Neural cell (in vitro differentiated cells): ENCODE results near the gene KISS1R.

Source experiments
- EP300 ChIP-seq: fragments of 450-650 bp; conservative IDR thresholded peaks from 2 replicates; pipeline ENCODE4 v1.6.1; 2014; ENCODE audit warnings: antibody characterized with exemption, mild to moderate bottlenecking, moderate library complexity; ENCODE audit not compliant: poor library complexity, severe bottlenecking
- EZH2 ChIP-seq: fragments of 200-600, 300-800 bp; shearing (Covaris generic), sonication (generic); IDR thresholded peaks from 2 replicates; pipeline ENCODE4 v1.6.1; 2014; ENCODE audit warnings: antibody characterized with exemption, low read length, borderline replicate concordance, mild to moderate bottlenecking; ENCODE audit not compliant: insufficient read depth, poor library complexity, severe bottlenecking
- POLR2AphosphoS5 ChIP-seq: IDR thresholded peaks from 2 replicates; pipeline ENCODE4 v1.6.1; 2012
- RAD21 ChIP-seq: fragments of 450-650 bp; conservative IDR thresholded peaks from 2 replicates; pipeline ENCODE4 v1.6.1; 2014; ENCODE audit warnings: antibody characterized with exemption, mild to moderate bottlenecking, moderate library complexity
- REST ChIP-seq: IDR thresholded peaks from 2 replicates; pipeline ENCODE4 v1.6.1; 2012; ENCODE audit warnings: borderline replicate concordance
- SMC3 ChIP-seq: fragments of 450-650 bp; conservative IDR thresholded peaks from 2 replicates; pipeline ENCODE4 v1.6.1; 2014; ENCODE audit warnings: antibody characterized with exemption, mild to moderate bottlenecking, moderate library complexity; ENCODE audit not compliant: poor library complexity
- TAF1 ChIP-seq: IDR thresholded peaks from 2 replicates; pipeline ENCODE4 v1.6.1; 2012; ENCODE audit warnings: low read depth
- TF ChIP-seq, protein P1 (sequence below): fragments of 450-650 bp; IDR thresholded peaks from 2 replicates; pipeline ENCODE4 v1.5.1; 2014; ENCODE audit warnings: antibody characterized with exemption, mild to moderate bottlenecking, moderate library complexity; ENCODE audit not compliant: poor library complexity, severe bottlenecking

DNA sequence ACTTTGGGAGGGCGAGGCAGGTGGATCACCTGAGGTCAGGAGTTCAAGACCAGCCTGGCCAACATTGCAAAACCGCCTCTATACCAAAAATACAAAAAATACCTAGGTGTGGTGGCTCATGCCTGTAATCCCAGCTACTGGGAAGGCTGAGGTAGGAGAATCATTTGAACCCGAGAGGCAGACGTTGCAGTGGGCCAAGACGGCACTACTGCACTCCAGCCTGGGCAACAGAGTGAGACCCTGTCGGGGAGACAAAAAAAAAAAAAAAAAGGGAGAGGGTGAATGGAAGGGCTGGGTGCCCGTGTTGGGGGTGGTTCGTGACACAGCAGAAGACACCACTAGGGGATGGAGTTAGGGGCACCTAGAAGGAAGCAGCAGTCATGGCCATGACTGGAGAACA is 46.8 kb upstream of the KISS1R start:
- no peak for TF ChIP-seq POLR2AphosphoS5
- TF ChIP-seq, protein P1, sequence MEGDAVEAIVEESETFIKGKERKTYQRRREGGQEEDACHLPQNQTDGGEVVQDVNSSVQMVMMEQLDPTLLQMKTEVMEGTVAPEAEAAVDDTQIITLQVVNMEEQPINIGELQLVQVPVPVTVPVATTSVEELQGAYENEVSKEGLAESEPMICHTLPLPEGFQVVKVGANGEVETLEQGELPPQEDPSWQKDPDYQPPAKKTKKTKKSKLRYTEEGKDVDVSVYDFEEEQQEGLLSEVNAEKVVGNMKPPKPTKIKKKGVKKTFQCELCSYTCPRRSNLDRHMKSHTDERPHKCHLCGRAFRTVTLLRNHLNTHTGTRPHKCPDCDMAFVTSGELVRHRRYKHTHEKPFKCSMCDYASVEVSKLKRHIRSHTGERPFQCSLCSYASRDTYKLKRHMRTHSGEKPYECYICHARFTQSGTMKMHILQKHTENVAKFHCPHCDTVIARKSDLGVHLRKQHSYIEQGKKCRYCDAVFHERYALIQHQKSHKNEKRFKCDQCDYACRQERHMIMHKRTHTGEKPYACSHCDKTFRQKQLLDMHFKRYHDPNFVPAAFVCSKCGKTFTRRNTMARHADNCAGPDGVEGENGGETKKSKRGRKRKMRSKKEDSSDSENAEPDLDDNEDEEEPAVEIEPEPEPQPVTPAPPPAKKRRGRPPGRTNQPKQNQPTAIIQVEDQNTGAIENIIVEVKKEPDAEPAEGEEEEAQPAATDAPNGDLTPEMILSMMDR: no peak
- TF ChIP-seq EP300: no peak
- TF ChIP-seq EZH2: no peak
- no peak for TF ChIP-seq TAF1
- TF ChIP-seq REST: no peak
- TF ChIP-seq SMC3: no peak
- TF ChIP-seq RAD21: no peak
